ENCODE results near the gene PKP1.

The PKP1 gene

DNA sequence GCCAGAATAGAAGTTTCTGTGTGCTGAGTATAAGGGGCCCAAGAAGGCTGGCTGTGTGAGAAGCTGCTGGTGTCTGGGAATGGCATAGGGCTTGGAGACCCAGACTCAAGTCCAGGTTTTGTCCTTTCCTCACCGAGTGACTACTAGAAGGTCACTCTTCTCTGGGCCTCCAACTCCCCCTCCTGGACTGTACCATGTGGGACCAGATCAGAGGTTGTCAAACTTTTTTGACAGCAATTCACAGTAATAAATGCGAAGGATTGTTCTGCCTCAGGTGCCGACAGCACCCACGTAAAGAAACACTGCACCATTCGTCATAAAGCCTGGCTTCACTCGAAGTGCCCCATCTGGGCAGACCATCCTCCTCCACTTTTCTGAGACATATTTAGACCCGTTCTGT lies 29.0 kb downstream of the PKP1 start:
- Histone ChIP-seq H2BK15ac (replicated peaks; ENCODE audit: low read depth) (no peak overlapping the region), H4K8ac (ENCODE audit: low read depth, low read length) (no peak overlapping the region), H3K18ac (ENCODE audit: low read length) (no peak overlapping the region), H3K23ac (ENCODE audit: low read length) (no peak overlapping the region), H3K79me1 (ENCODE audit: low read length) (no peaks in the 10 kb centered on the region), H2AK5ac (ENCODE audit: low read length) (no peak overlapping the region), H3K4me2 (ENCODE audit: low read length) (no peak overlapping the region), H3K27me3 (ENCODE audit: insufficient read depth, low read length, poor library complexity) (no peaks in the 10 kb centered on the region), H3K27ac (ENCODE audit: low read depth, low read length) (no peak overlapping the region), H3K9ac (ENCODE audit: low read length) (no peak overlapping the region), H3K4ac (ENCODE audit: low read depth, low read length) (no peak overlapping the region), H3K4me3 (ENCODE audit: low read length) (no peak overlapping the region), H3K4me1 (ENCODE audit: control insufficient read depth, low read depth, low read length) (peaks cover 3% of the 10 kb centered on the region), H2BK120ac (ENCODE audit: low read depth, low read length) (no peak overlapping the region), H3K36me3 (ENCODE audit: control insufficient read depth, insufficient read depth, low read length) (no peaks in the 10 kb centered on the region), H4K5ac (ENCODE audit: low read length) (no peak overlapping the region), H3K79me2 (ENCODE audit: control insufficient read depth, insufficient read depth, low read length) (no peaks in the 10 kb centered on the region), H2BK5ac (ENCODE audit: low read length) (no peak overlapping the region), H3K56ac (ENCODE audit: low read length) (no peak overlapping the region)
- no peak for DNase-seq
- no CpG with 5 or more reads among the region's 7 CpGs for WGBS (ENCODE audit: extremely low coverage, insufficient coverage, low lambda C conversion rate)

- H3K36me3 ChIP-seq (ENCODE audit: control insufficient read depth, insufficient read depth, low read length), result no peaks in the 10 kb centered on the region
These were observed 29.8 kb downstream of the PKP1 start for GRCh38 chr1:201313086-201313485.

GRCh38 chr1:201316556-201316955 lies 33.2 kb downstream of the PKP1 start:
- no peak overlapping the region for H4K5ac ChIP-seq (ENCODE audit: low read length)
- H3K4ac ChIP-seq (ENCODE audit: low read depth, low read length), result no peak overlapping the region
- WGBS (ENCODE audit: extremely low coverage, insufficient coverage, low lambda C conversion rate), result no CpG with 5 or more reads among the region's 5 CpGs
- no peaks in the 10 kb centered on the region for H3K79me2 ChIP-seq (ENCODE audit: control insufficient read depth, insufficient read depth, low read length)
- no peak overlapping the region for H2BK120ac ChIP-seq (ENCODE audit: low read depth, low read length)
- H3K18ac ChIP-seq (ENCODE audit: low read length), result no peak overlapping the region
- H3K27me3 ChIP-seq (ENCODE audit: insufficient read depth, low read length, poor library complexity), result no peaks in the 10 kb centered on the region
- no peak overlapping the region for H3K23ac ChIP-seq (ENCODE audit: low read length)
- no peak overlapping the region for H3K56ac ChIP-seq (ENCODE audit: low read length)
- H2BK5ac ChIP-seq (ENCODE audit: low read length), result no peak overlapping the region
- no peak overlapping the region for H3K27ac ChIP-seq (ENCODE audit: low read depth, low read length)
- no peaks in the 10 kb centered on the region for H3K36me3 ChIP-seq (ENCODE audit: control insufficient read depth, insufficient read depth, low read length)
- H3K4me1 ChIP-seq (ENCODE audit: control insufficient read depth, low read depth, low read length), result no peaks in the 10 kb centered on the region
- no peak overlapping the region for H4K8ac ChIP-seq (ENCODE audit: low read depth, low read length)
- no peak for DNase-seq
- H3K4me2 ChIP-seq (ENCODE audit: low read length), result no peak overlapping the region
- H3K79me1 ChIP-seq (ENCODE audit: low read length), result no peaks in the 10 kb centered on the region
- H2AK5ac ChIP-seq (ENCODE audit: low read length), result no peak overlapping the region
- H3K9ac ChIP-seq (ENCODE audit: low read length), result no peak overlapping the region
- no peak overlapping the region for H3K4me3 ChIP-seq (ENCODE audit: low read length)
- H2BK15ac ChIP-seq (replicated peaks; ENCODE audit: low read depth), result no peak overlapping the region

More at GRCh38 chr1:201313086-201313485, 29.8 kb downstream of the PKP1 start:
- Histone ChIP-seq H3K56ac (ENCODE audit: low read length) (no peak overlapping the region), H2AK5ac (ENCODE audit: low read length) (no peak overlapping the region), H4K5ac (ENCODE audit: low read length) (no peak overlapping the region), H3K27ac (ENCODE audit: low read depth, low read length) (no peak overlapping the region), H3K4ac (ENCODE audit: low read depth, low read length) (no peak overlapping the region), H3K79me1 (ENCODE audit: low read length) (no peaks in the 10 kb centered on the region), H3K79me2 (ENCODE audit: control insufficient read depth, insufficient read depth, low read length) (no peaks in the 10 kb centered on the region), H2BK5ac (ENCODE audit: low read length) (no peak overlapping the region), H2BK120ac (ENCODE audit: low read depth, low read length) (no peak overlapping the region), H2BK15ac (replicated peaks; ENCODE audit: low read depth) (no peak overlapping the region), H4K8ac (ENCODE audit: low read depth, low read length) (no peak overlapping the region), H3K27me3 (ENCODE audit: insufficient read depth, low read length, poor library complexity) (no peaks in the 10 kb centered on the region), H3K4me2 (ENCODE audit: low read length) (no peak overlapping the region), H3K9ac (ENCODE audit: low read length) (no peak overlapping the region), H3K4me3 (ENCODE audit: low read length) (no peak overlapping the region), H3K4me1 (ENCODE audit: control insufficient read depth, low read depth, low read length) (peaks cover 3% of the 10 kb centered on the region), H3K23ac (ENCODE audit: low read length) (no peak overlapping the region), H3K18ac (ENCODE audit: low read length) (no peak overlapping the region)
- WGBS (ENCODE audit: extremely low coverage, insufficient coverage, low lambda C conversion rate), result no CpG with 5 or more reads among the region's 16 CpGs
- DNase-seq, result no peak

DNA sequence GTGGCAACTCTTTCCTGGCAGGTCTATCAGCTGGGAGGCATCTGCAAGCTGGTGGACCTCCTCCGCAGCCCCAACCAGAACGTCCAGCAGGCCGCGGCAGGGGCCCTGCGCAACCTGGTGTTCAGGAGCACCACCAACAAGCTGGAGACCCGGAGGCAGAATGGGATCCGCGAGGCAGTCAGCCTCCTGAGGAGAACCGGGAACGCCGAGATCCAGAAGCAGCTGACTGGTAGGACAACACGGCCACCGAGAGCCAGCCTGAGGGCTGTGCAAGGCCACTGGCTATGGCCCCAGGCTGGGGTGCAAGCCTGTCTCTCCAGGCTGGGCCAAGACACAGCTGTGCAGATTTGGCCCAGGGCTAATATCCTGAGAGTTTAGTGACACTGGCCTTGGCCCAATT lies 34.2 kb downstream of the PKP1 start:
- H2BK120ac ChIP-seq (ENCODE audit: low read depth, low read length), result no peak overlapping the region

GRCh38 chr1:201318504-201319340 lies 35.4 kb downstream of the PKP1 start:
- H2BK15ac ChIP-seq (replicated peaks; ENCODE audit: low read depth), result no peak overlapping the region
- H3K79me1 ChIP-seq (ENCODE audit: low read length), result no peaks in the 10 kb centered on the region
- H3K4me3 ChIP-seq (ENCODE audit: low read length), result no peak overlapping the region
- no peak overlapping the region for H2AK5ac ChIP-seq (ENCODE audit: low read length)
- no peaks in the 10 kb centered on the region for H3K36me3 ChIP-seq (ENCODE audit: control insufficient read depth, insufficient read depth, low read length)
- no peak overlapping the region for H3K9ac ChIP-seq (ENCODE audit: low read length)
- no peak overlapping the region for H3K56ac ChIP-seq (ENCODE audit: low read length)
- no peak overlapping the region for H2BK120ac ChIP-seq (ENCODE audit: low read depth, low read length)
- no peak for DNase-seq
- H4K8ac ChIP-seq (ENCODE audit: low read depth, low read length), result no peak overlapping the region
- H4K5ac ChIP-seq (ENCODE audit: low read length), result no peak overlapping the region
- H2BK5ac ChIP-seq (ENCODE audit: low read length), result no peak overlapping the region
- H3K4me2 ChIP-seq (ENCODE audit: low read length), result no peak overlapping the region
- no peaks in the 10 kb centered on the region for H3K27me3 ChIP-seq (ENCODE audit: insufficient read depth, low read length, poor library complexity)
- H3K79me2 ChIP-seq (ENCODE audit: control insufficient read depth, insufficient read depth, low read length), result no peaks in the 10 kb centered on the region
- no peak overlapping the region for H3K4ac ChIP-seq (ENCODE audit: low read depth, low read length)
- H3K27ac ChIP-seq (ENCODE audit: low read depth, low read length), result no peak overlapping the region
- no peak overlapping the region for H3K18ac ChIP-seq (ENCODE audit: low read length)
- H3K4me1 ChIP-seq (ENCODE audit: control insufficient read depth, low read depth, low read length), result no peaks in the 10 kb centered on the region
- H3K23ac ChIP-seq (ENCODE audit: low read length), result no peak overlapping the region
- WGBS (ENCODE audit: extremely low coverage, insufficient coverage, low lambda C conversion rate), result no CpG with 5 or more reads among the region's 15 CpGs

More for the DNA sequence above, 34.2 kb downstream of the PKP1 start:
- Histone ChIP-seq H2BK5ac (ENCODE audit: low read length) (no peak overlapping the region), H4K5ac (ENCODE audit: low read length) (no peak overlapping the region), H3K79me2 (ENCODE audit: control insufficient read depth, insufficient read depth, low read length) (no peaks in the 10 kb centered on the region), H3K27me3 (ENCODE audit: insufficient read depth, low read length, poor library complexity) (no peaks in the 10 kb centered on the region), H4K8ac (ENCODE audit: low read depth, low read length) (no peak overlapping the region), H2AK5ac (ENCODE audit: low read length) (no peak overlapping the region), H3K4me2 (ENCODE audit: low read length) (no peak overlapping the region), H3K18ac (ENCODE audit: low read length) (no peak overlapping the region), H3K36me3 (ENCODE audit: control insufficient read depth, insufficient read depth, low read length) (no peaks in the 10 kb centered on the region), H3K56ac (ENCODE audit: low read length) (no peak overlapping the region), H3K79me1 (ENCODE audit: low read length) (no peaks in the 10 kb centered on the region), H3K4me3 (ENCODE audit: low read length) (no peak overlapping the region), H3K23ac (ENCODE audit: low read length) (no peak overlapping the region), H3K9ac (ENCODE audit: low read length) (no peak overlapping the region), H3K4me1 (ENCODE audit: control insufficient read depth, low read depth, low read length) (no peaks in the 10 kb centered on the region), H3K4ac (ENCODE audit: low read depth, low read length) (no peak overlapping the region), H3K27ac (ENCODE audit: low read depth, low read length) (no peak overlapping the region), H2BK15ac (replicated peaks; ENCODE audit: low read depth) (no peak overlapping the region)
- no peak for DNase-seq
- no CpG with 5 or more reads among the region's 13 CpGs for WGBS (ENCODE audit: extremely low coverage, insufficient coverage, low lambda C conversion rate)

- no peaks in the 10 kb centered on the region for H3K27me3 ChIP-seq (ENCODE audit: insufficient read depth, low read length, poor library complexity)
- H4K5ac ChIP-seq (ENCODE audit: low read length), result no peak overlapping the region
- no peak overlapping the region for H2AK5ac ChIP-seq (ENCODE audit: low read length)
- H2BK15ac ChIP-seq (replicated peaks; ENCODE audit: low read depth), result no peak overlapping the region
- H3K23ac ChIP-seq (ENCODE audit: low read length), result no peak overlapping the region
- no peak overlapping the region for H2BK120ac ChIP-seq (ENCODE audit: low read depth, low read length)
- H3K4ac ChIP-seq (ENCODE audit: low read depth, low read length), result no peak overlapping the region
- H3K4me3 ChIP-seq (ENCODE audit: low read length), result no peak overlapping the region
- no peaks in the 10 kb centered on the region for H3K79me1 ChIP-seq (ENCODE audit: low read length)
- H3K4me2 ChIP-seq (ENCODE audit: low read length), result no peak overlapping the region
- no CpG with 5 or more reads among the region's 6 CpGs for WGBS (ENCODE audit: extremely low coverage, insufficient coverage, low lambda C conversion rate)
- no peak overlapping the region for H3K9ac ChIP-seq (ENCODE audit: low read length)
- no peaks in the 10 kb centered on the region for H3K79me2 ChIP-seq (ENCODE audit: control insufficient read depth, insufficient read depth, low read length)
- H3K18ac ChIP-seq (ENCODE audit: low read length), result no peak overlapping the region
- DNase-seq, result no peak
- H4K8ac ChIP-seq (ENCODE audit: low read depth, low read length), result no peak overlapping the region
- no peaks in the 10 kb centered on the region for H3K36me3 ChIP-seq (ENCODE audit: control insufficient read depth, insufficient read depth, low read length)
- H3K56ac ChIP-seq (ENCODE audit: low read length), result no peak overlapping the region
- no peaks in the 10 kb centered on the region for H3K4me1 ChIP-seq (ENCODE audit: control insufficient read depth, low read depth, low read length)
- no peak overlapping the region for H2BK5ac ChIP-seq (ENCODE audit: low read length)
- H3K27ac ChIP-seq (ENCODE audit: low read depth, low read length), result no peak overlapping the region
These were observed 36.3 kb downstream of the PKP1 start for GRCh38 chr1:201319631-201320030.
